ENCODE data around the gene TNRC6C.

GRCh38 chr17:78058581-78058980 is 100.1 kb downstream of the TNRC6C start:
- TF ChIP-seq, protein P1, sequence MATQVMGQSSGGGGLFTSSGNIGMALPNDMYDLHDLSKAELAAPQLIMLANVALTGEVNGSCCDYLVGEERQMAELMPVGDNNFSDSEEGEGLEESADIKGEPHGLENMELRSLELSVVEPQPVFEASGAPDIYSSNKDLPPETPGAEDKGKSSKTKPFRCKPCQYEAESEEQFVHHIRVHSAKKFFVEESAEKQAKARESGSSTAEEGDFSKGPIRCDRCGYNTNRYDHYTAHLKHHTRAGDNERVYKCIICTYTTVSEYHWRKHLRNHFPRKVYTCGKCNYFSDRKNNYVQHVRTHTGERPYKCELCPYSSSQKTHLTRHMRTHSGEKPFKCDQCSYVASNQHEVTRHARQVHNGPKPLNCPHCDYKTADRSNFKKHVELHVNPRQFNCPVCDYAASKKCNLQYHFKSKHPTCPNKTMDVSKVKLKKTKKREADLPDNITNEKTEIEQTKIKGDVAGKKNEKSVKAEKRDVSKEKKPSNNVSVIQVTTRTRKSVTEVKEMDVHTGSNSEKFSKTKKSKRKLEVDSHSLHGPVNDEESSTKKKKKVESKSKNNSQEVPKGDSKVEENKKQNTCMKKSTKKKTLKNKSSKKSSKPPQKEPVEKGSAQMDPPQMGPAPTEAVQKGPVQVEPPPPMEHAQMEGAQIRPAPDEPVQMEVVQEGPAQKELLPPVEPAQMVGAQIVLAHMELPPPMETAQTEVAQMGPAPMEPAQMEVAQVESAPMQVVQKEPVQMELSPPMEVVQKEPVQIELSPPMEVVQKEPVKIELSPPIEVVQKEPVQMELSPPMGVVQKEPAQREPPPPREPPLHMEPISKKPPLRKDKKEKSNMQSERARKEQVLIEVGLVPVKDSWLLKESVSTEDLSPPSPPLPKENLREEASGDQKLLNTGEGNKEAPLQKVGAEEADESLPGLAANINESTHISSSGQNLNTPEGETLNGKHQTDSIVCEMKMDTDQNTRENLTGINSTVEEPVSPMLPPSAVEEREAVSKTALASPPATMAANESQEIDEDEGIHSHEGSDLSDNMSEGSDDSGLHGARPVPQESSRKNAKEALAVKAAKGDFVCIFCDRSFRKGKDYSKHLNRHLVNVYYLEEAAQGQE (IDR thresholded peaks at IDR 0.05; ENCODE audit: borderline replicate concordance): no peak
- TF ChIP-seq, protein P1 (CRISPR knock-in tag; IDR thresholded peaks at IDR 0.05; ENCODE audit: low read depth): no peak
- TF ChIP-seq CEBPB (tag; IDR thresholded peaks at IDR 0.05): no peak
- TF ChIP-seq POLR2A (conservative IDR thresholded peaks at IDR 0.05): no peak
- no peak for TF ChIP-seq HCFC1 (IDR thresholded peaks at IDR 0.05; ENCODE audit: low read depth, low read length)
- TF ChIP-seq, protein P2, sequence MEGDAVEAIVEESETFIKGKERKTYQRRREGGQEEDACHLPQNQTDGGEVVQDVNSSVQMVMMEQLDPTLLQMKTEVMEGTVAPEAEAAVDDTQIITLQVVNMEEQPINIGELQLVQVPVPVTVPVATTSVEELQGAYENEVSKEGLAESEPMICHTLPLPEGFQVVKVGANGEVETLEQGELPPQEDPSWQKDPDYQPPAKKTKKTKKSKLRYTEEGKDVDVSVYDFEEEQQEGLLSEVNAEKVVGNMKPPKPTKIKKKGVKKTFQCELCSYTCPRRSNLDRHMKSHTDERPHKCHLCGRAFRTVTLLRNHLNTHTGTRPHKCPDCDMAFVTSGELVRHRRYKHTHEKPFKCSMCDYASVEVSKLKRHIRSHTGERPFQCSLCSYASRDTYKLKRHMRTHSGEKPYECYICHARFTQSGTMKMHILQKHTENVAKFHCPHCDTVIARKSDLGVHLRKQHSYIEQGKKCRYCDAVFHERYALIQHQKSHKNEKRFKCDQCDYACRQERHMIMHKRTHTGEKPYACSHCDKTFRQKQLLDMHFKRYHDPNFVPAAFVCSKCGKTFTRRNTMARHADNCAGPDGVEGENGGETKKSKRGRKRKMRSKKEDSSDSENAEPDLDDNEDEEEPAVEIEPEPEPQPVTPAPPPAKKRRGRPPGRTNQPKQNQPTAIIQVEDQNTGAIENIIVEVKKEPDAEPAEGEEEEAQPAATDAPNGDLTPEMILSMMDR (IDR thresholded peaks at IDR 0.05 in 2 of 3, conservative IDR thresholded peaks at IDR 0.05 in 1 of 3; ENCODE audit: insufficient read depth in 2 of 3, low read depth in 1 of 3, low read length in 3 of 3): no peak
- TF ChIP-seq SAP30 (IDR thresholded peaks at IDR 0.05; ENCODE audit: borderline replicate concordance, insufficient read depth, low read depth, low read length, poor library complexity, severe bottlenecking): no peak
- TF ChIP-seq, protein P3, sequence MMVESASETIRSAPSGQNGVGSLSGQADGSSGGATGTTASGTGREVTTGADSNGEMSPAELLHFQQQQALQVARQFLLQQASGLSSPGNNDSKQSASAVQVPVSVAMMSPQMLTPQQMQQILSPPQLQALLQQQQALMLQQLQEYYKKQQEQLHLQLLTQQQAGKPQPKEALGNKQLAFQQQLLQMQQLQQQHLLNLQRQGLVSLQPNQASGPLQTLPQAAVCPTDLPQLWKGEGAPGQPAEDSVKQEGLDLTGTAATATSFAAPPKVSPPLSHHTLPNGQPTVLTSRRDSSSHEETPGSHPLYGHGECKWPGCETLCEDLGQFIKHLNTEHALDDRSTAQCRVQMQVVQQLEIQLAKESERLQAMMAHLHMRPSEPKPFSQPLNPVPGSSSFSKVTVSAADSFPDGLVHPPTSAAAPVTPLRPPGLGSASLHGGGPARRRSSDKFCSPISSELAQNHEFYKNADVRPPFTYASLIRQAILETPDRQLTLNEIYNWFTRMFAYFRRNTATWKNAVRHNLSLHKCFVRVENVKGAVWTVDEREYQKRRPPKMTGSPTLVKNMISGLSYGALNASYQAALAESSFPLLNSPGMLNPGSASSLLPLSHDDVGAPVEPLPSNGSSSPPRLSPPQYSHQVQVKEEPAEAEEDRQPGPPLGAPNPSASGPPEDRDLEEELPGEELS (CRISPR knock-in tag; IDR thresholded peaks at IDR 0.05; ENCODE audit: borderline replicate concordance): no peak
- TF ChIP-seq GATAD2A (IDR thresholded peaks at IDR 0.05): no peak
